HL-60 (cell line): Measurements from ENCODE around the gene MAPK9.

Source experiments
- DNase-seq, 2 experiments: peaks; one replicate each; pipeline ENCODE4 v3.0.0-alpha.2; 2010 to 2020; ENCODE audit warnings: low read depth in 1 of 2, low spot score in 1 of 2
- H3K27ac ChIP-seq: fragments of 250-450 bp; sonication (Bioruptor Pico); replicated peaks from 2 replicates; pipeline ENCODE4 v1.5.1; 2020; ENCODE audit warnings: mild to moderate bottlenecking, moderate library complexity
- H3K27me3 ChIP-seq: fragments of 250-450 bp; sonication (Bioruptor Pico); 2 replicates; pipeline ENCODE4 v1.5.1; 2021; ENCODE audit warnings: mild to moderate bottlenecking, moderate library complexity; ENCODE audit not compliant: insufficient read depth, poor library complexity, severe bottlenecking
- H3K4me3 ChIP-seq: replicated peaks from 2 replicates; pipeline ENCODE4 v1.5.1; 2011; ENCODE audit warnings: mild to moderate bottlenecking, control low read depth, low read length; ENCODE audit not compliant: insufficient read depth
- GABPA ChIP-seq: IDR thresholded peaks from 2 replicates; pipeline ENCODE4 v1.6.1; 2012; ENCODE audit warnings: low read depth
- POLR2AphosphoS5 ChIP-seq: IDR thresholded peaks from 2 replicates; pipeline ENCODE4 v1.6.1; 2012; ENCODE audit warnings: low read depth
- SPI1 ChIP-seq: IDR thresholded peaks from 2 replicates; pipeline ENCODE4 v1.6.1; 2012; ENCODE audit warnings: low read depth, mild to moderate bottlenecking, borderline replicate concordance
- TF ChIP-seq, protein P1 (sequence below): IDR thresholded peaks from one replicate; pipeline ENCODE4 v1.5.1; 2011; ENCODE audit warnings: low read length, control low read depth, inconsistent platforms; ENCODE audit not compliant: insufficient read depth
- TF ChIP-seq, protein P2 (sequence below): IDR thresholded peaks from 2 replicates; pipeline ENCODE4 v1.6.1; 2012; ENCODE audit warnings: low read depth; ENCODE audit not compliant: insufficient replicate concordance

The MAPK9 gene

DNA sequence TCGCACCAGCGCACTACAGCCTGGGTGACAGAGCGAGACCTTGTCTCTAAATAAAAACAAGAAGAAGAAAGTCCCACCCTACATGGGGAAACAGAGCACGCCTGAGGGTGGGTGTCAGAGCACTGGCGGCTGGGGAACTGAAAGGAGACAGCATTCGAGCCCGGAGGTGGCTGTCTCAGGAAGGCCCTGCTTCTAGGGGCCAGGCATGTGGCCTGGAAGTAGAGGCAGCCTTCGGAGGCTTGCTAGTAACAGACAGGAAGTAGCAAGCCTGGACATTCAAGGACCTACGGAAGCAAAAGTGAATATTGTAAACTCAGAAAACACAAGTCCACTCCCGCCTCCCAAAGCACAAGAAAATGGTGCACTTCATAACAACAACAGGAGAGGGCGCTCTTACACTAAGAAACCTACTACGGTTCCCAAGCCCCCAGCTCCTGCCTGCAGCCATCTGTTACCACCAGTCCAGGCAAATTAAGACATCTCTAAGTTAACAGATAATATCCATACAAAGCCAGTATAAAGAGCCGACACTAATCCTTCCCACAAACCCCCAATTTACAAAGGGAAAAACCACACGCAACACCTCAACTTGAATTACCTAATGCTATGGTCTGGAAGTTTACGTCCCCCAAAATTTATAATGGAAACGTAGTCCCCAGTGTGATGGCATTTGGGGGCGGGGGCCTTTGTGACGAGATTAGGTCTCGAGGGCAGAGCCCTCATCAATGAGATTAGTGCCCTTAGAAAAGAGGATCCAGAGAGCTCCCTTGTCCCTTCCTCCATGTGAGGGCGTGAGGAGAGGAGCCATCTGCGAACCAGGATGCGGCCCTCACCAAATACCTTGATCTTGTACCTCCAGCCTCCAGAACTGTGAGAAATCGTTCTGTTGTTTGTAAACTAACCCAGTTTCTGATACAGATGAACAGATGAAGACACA lies 90.6 kb downstream of the MAPK9 start:
- Histone ChIP-seq H3K27ac (no peak overlapping the region), H3K4me3 (no peak overlapping the region)

DNA sequence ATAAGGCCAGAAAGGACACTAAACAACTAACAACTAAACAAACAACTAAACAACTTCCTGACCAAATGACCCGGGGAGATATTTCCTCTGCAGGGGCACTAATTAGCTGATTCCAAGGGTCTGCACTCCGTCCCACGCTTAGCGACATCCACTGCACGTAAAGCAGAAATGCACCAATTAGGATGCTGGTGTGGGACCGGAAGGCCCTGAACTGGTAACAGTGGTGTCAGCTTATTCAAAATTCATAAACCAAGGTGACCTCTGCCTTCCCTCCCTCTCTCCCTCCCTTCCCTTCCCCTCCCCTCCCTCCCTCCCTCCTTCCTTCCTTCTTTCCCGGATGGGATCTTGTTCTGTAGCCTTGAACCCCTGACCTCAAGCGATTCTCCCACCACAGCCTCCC lies 92.5 kb downstream of the MAPK9 start:
- DNase-seq = no peak
- Histone ChIP-seq H3K27ac (no peak overlapping the region), H3K27me3 (no peaks in the 10 kb centered on the region), H3K4me3 (no peak overlapping the region)
- TF ChIP-seq, protein P1, sequence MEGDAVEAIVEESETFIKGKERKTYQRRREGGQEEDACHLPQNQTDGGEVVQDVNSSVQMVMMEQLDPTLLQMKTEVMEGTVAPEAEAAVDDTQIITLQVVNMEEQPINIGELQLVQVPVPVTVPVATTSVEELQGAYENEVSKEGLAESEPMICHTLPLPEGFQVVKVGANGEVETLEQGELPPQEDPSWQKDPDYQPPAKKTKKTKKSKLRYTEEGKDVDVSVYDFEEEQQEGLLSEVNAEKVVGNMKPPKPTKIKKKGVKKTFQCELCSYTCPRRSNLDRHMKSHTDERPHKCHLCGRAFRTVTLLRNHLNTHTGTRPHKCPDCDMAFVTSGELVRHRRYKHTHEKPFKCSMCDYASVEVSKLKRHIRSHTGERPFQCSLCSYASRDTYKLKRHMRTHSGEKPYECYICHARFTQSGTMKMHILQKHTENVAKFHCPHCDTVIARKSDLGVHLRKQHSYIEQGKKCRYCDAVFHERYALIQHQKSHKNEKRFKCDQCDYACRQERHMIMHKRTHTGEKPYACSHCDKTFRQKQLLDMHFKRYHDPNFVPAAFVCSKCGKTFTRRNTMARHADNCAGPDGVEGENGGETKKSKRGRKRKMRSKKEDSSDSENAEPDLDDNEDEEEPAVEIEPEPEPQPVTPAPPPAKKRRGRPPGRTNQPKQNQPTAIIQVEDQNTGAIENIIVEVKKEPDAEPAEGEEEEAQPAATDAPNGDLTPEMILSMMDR = no peak
- TF ChIP-seq POLR2AphosphoS5 = no peak
- TF ChIP-seq, protein P2, sequence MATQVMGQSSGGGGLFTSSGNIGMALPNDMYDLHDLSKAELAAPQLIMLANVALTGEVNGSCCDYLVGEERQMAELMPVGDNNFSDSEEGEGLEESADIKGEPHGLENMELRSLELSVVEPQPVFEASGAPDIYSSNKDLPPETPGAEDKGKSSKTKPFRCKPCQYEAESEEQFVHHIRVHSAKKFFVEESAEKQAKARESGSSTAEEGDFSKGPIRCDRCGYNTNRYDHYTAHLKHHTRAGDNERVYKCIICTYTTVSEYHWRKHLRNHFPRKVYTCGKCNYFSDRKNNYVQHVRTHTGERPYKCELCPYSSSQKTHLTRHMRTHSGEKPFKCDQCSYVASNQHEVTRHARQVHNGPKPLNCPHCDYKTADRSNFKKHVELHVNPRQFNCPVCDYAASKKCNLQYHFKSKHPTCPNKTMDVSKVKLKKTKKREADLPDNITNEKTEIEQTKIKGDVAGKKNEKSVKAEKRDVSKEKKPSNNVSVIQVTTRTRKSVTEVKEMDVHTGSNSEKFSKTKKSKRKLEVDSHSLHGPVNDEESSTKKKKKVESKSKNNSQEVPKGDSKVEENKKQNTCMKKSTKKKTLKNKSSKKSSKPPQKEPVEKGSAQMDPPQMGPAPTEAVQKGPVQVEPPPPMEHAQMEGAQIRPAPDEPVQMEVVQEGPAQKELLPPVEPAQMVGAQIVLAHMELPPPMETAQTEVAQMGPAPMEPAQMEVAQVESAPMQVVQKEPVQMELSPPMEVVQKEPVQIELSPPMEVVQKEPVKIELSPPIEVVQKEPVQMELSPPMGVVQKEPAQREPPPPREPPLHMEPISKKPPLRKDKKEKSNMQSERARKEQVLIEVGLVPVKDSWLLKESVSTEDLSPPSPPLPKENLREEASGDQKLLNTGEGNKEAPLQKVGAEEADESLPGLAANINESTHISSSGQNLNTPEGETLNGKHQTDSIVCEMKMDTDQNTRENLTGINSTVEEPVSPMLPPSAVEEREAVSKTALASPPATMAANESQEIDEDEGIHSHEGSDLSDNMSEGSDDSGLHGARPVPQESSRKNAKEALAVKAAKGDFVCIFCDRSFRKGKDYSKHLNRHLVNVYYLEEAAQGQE = no peak
- TF ChIP-seq GABPA = no peak
- no peak for TF ChIP-seq SPI1

More for the DNA sequence above, 90.6 kb downstream of the MAPK9 start:
- no peak for DNase-seq
- no peaks in the 10 kb centered on the region for H3K27me3 ChIP-seq
- TF ChIP-seq GABPA = no peak
- TF ChIP-seq, protein P1 = peak; percentile 10

GRCh38 chr5:180198208-180198607 lies 93.7 kb downstream of the MAPK9 start:
- TF ChIP-seq SPI1 (no peak), GABPA (no peak), POLR2AphosphoS5 (no peak)
- TF ChIP-seq, protein P2 = no peak
- TF ChIP-seq, protein P1 = no peak
- no peak overlapping the region for H3K4me3 ChIP-seq
- DNase-seq = no peak

More at GRCh38 chr5:180198208-180198607, 93.7 kb downstream of the MAPK9 start:
- Histone ChIP-seq H3K27me3 (no peaks in the 10 kb centered on the region), H3K27ac (no peak overlapping the region)
